Common myeloid progenitor, CD34-positive (primary cell): ENCODE measurements around the gene TCF19.
A peak's percentile ranks its signal among the peaks of the same experiment; 100 is the strongest.
"Not testable (repeated sequence)": the region's sequence is repeated elsewhere in the genome, so short reads cannot be mapped to it uniquely, and the experiment has no call there.

Experiments
- CTCF ChIA-PET: fragments of 350-600 bp; sonication (Branson Sonifier 250); formaldehyde crosslinking; loops from one replicate; lab custom pipeline; 2021; ENCODE audit warnings: antibody characterized with exemption; lab: Charles Lee
- POLR2A ChIA-PET: fragments of 350-600 bp; sonication (Branson Sonifier 250); formaldehyde crosslinking; loops from one replicate; lab custom pipeline; 2021; ENCODE audit warnings: antibody characterized with exemption; lab: Charles Lee
- DNase-seq, 3 donors: peaks; one replicate each; pipeline versions ENCODE4 v3.0.0 to v3.0.0-alpha.2; 2013
- H3K27ac ChIP-seq, 2 experiments: 1 replicate in 1 of 2; 2 replicates in 1 of 2; pipeline ENCODE4 v1.7.0; 2013; ENCODE audit warnings: inconsistent platforms in 2 of 2, low read length in 2 of 2, mild to moderate bottlenecking in 2 of 2, low read depth in 1 of 2, moderate library complexity in 1 of 2; ENCODE audit not compliant: severe bottlenecking in 2 of 2, insufficient read depth in 1 of 2, poor library complexity in 1 of 2
- H3K27me3 ChIP-seq, 5 experiments: replicated peaks in 2 of 5; 1 replicate in 3 of 5; 2 replicates in 2 of 5; pipeline versions ENCODE4 v1.6.1 to v1.7.0; 2013; ENCODE audit warnings: low read length in 4 of 5, mild to moderate bottlenecking in 2 of 5, moderate library complexity in 2 of 5, inconsistent platforms in 1 of 5; ENCODE audit not compliant: insufficient read depth in 5 of 5, control insufficient read depth in 4 of 5
- H3K36me3 ChIP-seq, 4 experiments: 1 replicate in 2 of 4; 2 replicates in 2 of 4; pipeline versions ENCODE4 v1.6.1 to v1.7.0; 2013; ENCODE audit warnings: low read length in 3 of 4, control low read depth in 1 of 4, mild to moderate bottlenecking in 1 of 4; ENCODE audit not compliant: control insufficient read depth in 4 of 4, insufficient read depth in 4 of 4
- H3K4me1 ChIP-seq, 4 experiments: 1 replicate in 3 of 4; 2 replicates in 1 of 4; pipeline versions ENCODE4 v1.6.1 to v1.7.1; 2013; ENCODE audit warnings: low read length in 3 of 4, mild to moderate bottlenecking in 3 of 4, control low read depth in 1 of 4, inconsistent platforms in 1 of 4, moderate library complexity in 1 of 4; ENCODE audit not compliant: control insufficient read depth in 4 of 4, insufficient read depth in 4 of 4; ENCODE audit errors: control extremely low read depth in 1 of 4
- H3K4me3 ChIP-seq, 7 experiments: 1 replicate in 4 of 7; 2 replicates in 3 of 7; pipeline versions ENCODE4 v1.5.1 to v1.7.0; 2013; ENCODE audit warnings: mild to moderate bottlenecking in 7 of 7, low read length in 6 of 7, moderate library complexity in 6 of 7, inconsistent platforms in 2 of 7, low read depth in 2 of 7, control low read depth in 1 of 7; ENCODE audit not compliant: insufficient read depth in 4 of 7, control insufficient read depth in 1 of 7; ENCODE audit errors: extremely low read depth in 1 of 7
- H3K9me3 ChIP-seq, 5 experiments: 1 replicate in 4 of 5; 2 replicates in 1 of 5; pipeline versions ENCODE4 v1.6.1 to v1.7.1; 2013; ENCODE audit warnings: low read length in 4 of 5, mild to moderate bottlenecking in 2 of 5, inconsistent platforms in 1 of 5, low read depth in 1 of 5, moderate library complexity in 1 of 5; ENCODE audit not compliant: control insufficient read depth in 4 of 5, insufficient read depth in 2 of 5; ENCODE audit errors: control extremely low read depth in 1 of 5
- WGBS: methylation state at CpG from one replicate; pipeline ENCODE4 v1.1.5; 2013; ENCODE audit not compliant: insufficient coverage; 5-methylcytosine and 5-hydroxymethylcytosine counted together

The TCF19 gene

DNA sequence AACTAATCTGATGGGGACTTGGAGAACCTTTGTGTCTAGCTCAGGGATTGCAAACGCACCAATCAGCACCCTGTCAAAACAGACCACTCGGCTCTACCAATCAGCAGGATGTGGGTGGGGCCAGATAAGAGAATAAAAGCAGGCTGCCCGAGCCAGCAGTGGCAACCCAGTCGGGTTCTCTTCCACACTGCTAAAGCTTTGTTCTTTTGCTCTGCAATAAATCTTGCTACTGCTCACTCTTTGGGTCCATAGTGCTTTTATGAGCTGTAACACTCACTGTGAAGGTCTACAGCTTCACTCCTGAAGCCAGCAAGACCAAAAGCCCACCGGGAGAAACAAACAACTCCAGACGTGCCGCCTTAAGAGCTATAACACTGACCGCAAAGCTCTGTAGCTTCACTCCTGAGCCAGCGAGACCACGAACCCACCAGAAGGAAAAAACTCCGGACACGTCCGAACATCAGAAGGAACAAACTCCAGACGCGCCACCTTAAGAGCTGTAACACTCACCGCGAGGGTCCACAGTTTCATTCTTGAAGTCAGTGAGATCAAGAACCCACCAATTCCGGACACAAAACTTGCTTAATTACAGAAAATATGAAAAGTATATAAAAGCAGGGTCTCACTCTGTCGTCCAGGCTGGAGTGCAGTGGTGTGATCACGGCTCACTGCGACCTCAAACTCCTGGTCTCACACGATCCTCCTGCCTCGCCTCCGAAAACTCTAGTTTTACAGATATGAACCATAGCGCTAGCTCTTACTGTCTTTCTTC lies 38.0 kb downstream of the TCF19 start:
- not testable (repeated sequence) for DNase-seq, H3K27me3 ChIP-seq, H3K27ac ChIP-seq, H3K9me3 ChIP-seq, H3K36me3 ChIP-seq
- Histone ChIP-seq H3K4me1 (peaks cover 5 to 37% (median 16%) of the 10 kb centered on the region in 4 experiments), H3K4me3 (peak overlapping the region in 5 of 7 experiments; percentile 44 to 95 (median 82))
- ChIA-PET POLR2A (interaction anchor here (0.7 to 1.4 kb wide), 2 partner anchors 156 to 303 kb away, joined by 3 to 4 read pairs; no protein-coding TSS in a partner anchor), CTCF (interaction anchor here (0.7 to 5.9 kb wide), 22 partner anchors 11 to 246 kb away, joined by 3 to 34 read pairs (median 4); no protein-coding TSS in a partner anchor)
- 67% methylated on average over 9 of the region's 25 CpGs for WGBS

DNA sequence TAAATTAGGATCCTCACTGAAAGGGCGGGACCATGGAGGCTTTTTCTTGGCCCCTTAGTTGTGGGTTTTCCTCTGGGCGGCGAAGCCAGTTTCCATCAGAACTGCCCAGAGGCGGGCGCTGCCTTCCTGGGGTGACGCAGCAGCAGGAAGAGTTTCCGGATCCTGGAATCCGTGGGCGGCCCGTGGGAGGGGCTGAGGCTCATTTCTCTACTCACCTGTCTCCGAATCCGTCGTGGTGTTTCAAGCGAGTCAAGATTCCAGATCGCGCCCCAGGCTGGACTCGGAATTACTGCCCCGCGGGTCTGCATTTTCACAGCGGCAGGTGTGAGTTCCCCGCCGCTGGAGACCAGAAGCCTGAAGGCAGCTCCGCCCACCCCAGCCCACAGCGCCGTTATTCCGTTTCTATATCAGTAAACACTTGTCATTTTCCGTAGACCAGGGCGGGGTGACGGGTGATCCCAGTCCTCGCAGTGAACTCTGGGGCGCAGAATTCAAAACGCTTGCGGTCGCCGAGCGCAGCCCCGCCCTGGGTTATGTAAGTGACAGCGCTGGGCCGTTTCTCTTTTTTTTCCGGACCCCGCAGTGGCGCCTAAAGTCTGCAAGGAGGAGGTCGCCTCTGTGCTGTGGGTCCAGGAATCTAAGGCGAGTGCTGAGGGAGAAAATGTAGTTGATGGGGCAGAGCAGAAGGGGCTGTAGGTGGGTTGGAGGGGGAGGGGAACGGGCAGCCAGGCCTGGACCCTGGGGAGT lies 39.3 kb downstream of the TCF19 start:
- WGBS, result under 1% methylated on average over 39 of the region's 45 CpGs
- peak; percentile 95 to 99 (median 98) for DNase-seq
- Histone ChIP-seq H3K4me3 (peak overlapping the region; percentile 71 to 98 (median 84)), H3K4me1 (peaks cover 5 to 47% (median 28%) of the 10 kb centered on the region in 4 experiments), H3K27me3 (no peaks in the 10 kb centered on the region), H3K9me3 (no peaks in the 10 kb centered on the region), H3K27ac (peak overlapping the region; percentile 95 to 98), H3K36me3 (peaks cover 0 to 7% (median 2%) of the 10 kb centered on the region in 4 experiments)
- POLR2A ChIA-PET, result interaction anchor here (0.6 to 1.3 kb wide), 4 partner anchors 42 to 536 kb away, joined by 3 read pairs; no protein-coding TSS in a partner anchor
- CTCF ChIA-PET, result interaction anchor here (0.6 to 5.0 kb wide), 12 partner anchors 54 to 200 kb away, joined by 3 to 34 read pairs (median 6); no protein-coding TSS in a partner anchor

- not testable (repeated sequence) for H3K27ac ChIP-seq, DNase-seq, H3K27me3 ChIP-seq, H3K36me3 ChIP-seq, H3K9me3 ChIP-seq
- H3K4me1 ChIP-seq, result peaks cover 13 to 58% (median 40%) of the 10 kb centered on the region in 4 experiments
- WGBS, result 89% methylated on average over 4 of the region's 4 CpGs
- ChIA-PET POLR2A (interaction anchor here (0.7 kb wide), 1 partner anchor 175 kb away, joined by 4 read pairs; no protein-coding TSS in a partner anchor), CTCF (interaction anchor here (1.2 kb wide), 1 partner anchor 167 kb away, joined by 4 read pairs; no protein-coding TSS in a partner anchor)
- H3K4me3 ChIP-seq, result peak overlapping the region in 4 of 7 experiments; percentile 31 to 95 (median 90)
These were observed 40.7 kb downstream of the TCF19 start for GRCh38 chr6:31199105-31199452.

DNA sequence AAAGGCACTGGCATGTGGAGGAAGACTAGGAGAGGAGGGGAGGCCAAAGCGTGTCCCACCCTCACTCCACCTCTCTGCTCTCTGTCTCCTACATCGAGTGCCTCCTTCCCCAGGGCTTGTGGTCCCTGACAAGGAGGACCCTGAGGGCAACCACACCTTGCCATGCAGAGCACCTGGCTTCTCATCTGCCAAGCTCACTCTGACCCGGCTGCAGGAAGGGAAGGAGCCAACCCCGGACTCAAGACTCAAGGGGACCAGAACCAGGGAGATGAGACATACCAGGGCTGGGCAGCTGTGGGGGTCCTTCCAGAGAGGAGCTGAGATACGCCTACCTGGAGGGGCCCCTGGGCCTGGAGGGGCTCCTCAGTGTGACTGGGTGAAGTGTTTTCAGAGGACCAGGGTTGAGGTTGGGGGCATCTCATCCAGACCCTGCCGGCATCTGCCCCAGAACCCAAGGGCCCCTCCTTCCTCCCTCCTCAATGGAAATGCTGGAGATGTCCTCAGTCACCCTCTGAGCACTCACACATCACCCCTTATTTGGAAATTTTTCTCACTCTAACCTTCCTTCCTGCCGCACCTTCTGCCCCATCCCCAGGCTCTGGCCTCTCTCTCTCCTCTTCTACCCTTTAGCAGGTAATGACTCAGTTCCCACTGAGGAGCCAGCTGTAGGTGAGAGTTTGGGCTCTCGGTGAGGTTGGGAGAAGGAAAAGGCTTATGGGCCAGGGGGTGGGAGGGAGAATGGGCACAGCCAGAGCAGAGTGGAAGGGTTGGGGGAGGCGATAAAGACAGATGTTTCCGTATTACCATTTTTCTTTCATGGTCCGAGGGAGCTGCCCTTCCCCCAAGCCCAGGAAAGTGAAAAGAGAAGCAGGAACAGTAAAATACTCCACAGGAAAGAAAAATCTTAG lies 44.1 kb downstream of the TCF19 start:
- peak in 2 of 3 donors; percentile 28 to 44 for DNase-seq
- 41% methylated on average over 5 of the region's 11 CpGs for WGBS
- Histone ChIP-seq H3K27ac (peak overlapping the region; percentile 71 to 91), H3K4me3 (peak overlapping the region in 6 of 7 experiments; percentile 14 to 62 (median 45)), H3K36me3 (peaks cover 0 to 3% (median 0%) of the 10 kb centered on the region in 4 experiments), H3K9me3 (no peaks in the 10 kb centered on the region), H3K4me1 (peaks cover 8 to 52% (median 48%) of the 10 kb centered on the region in 4 experiments), H3K27me3 (no peaks in the 10 kb centered on the region)
- ChIA-PET POLR2A (interaction anchor here (0.5 to 0.6 kb wide), 2 partner anchors 67 to 138 kb away, joined by 3 to 5 read pairs; no protein-coding TSS in a partner anchor), CTCF (interaction anchor here (1.2 to 1.3 kb wide), 3 partner anchors 26 to 164 kb away, joined by 3 to 4 read pairs (median 3); no protein-coding TSS in a partner anchor)

GRCh38 chr6:31203345-31203979 lies 45.1 kb downstream of the TCF19 start:
- Histone ChIP-seq H3K27me3 (no peaks in the 10 kb centered on the region), H3K4me1 (peaks cover 8 to 51% (median 46%) of the 10 kb centered on the region in 4 experiments), H3K27ac (peak overlapping the region; percentile 71 to 91), H3K9me3 (no peaks in the 10 kb centered on the region), H3K4me3 (peak overlapping the region in 6 of 7 experiments; percentile 55 to 94 (median 72)), H3K36me3 (peaks cover 0 to 3% (median 0%) of the 10 kb centered on the region in 4 experiments)
- ChIA-PET POLR2A (interaction anchor here (0.5 to 0.6 kb wide), 2 partner anchors 66 to 137 kb away, joined by 3 to 5 read pairs; no protein-coding TSS in a partner anchor), CTCF (interaction anchor here (1.3 kb wide), 2 partner anchors 25 to 163 kb away, joined by 3 to 4 read pairs; no protein-coding TSS in a partner anchor)
- peak; percentile 78 to 93 (median 87) for DNase-seq
- WGBS, result 0% methylated on average over 1 of the region's 5 CpGs
